BE2C (cell line): Measurements from ENCODE around the gene IL1RAP.
A peak's percentile ranks its signal among the peaks of the same experiment; 100 is the strongest.

Experiments used
- DNase-seq: peaks from one replicate; pipeline ENCODE4 v3.0.0-alpha.2; 2020
- H3K27me3 ChIP-seq: fragments of 250-450 bp; sonication (Bioruptor Pico); 2 replicates; pipeline ENCODE4 v1.5.1; 2020; ENCODE audit warnings: mild to moderate bottlenecking
- H3K36me3 ChIP-seq: fragments of 250-450 bp; sonication (Bioruptor Pico); 2 replicates; pipeline ENCODE4 v1.5.1; 2020; ENCODE audit warnings: mild to moderate bottlenecking
- H3K4me1 ChIP-seq: fragments of 250-450 bp; sonication (Bioruptor Pico); 2 replicates; pipeline ENCODE4 v1.5.1; 2020
- H3K4me3 ChIP-seq: 2 replicates; pipeline ENCODE4 v1.5.1; 2011; ENCODE audit warnings: low read depth, low read length
- H3K9me3 ChIP-seq: fragments of 250-450 bp; sonication (Bioruptor Pico); 2 replicates; pipeline ENCODE4 v1.5.1; 2020
- CTCF ChIP-seq: IDR thresholded peaks from 2 replicates; pipeline ENCODE4 v1.5.1; 2012; ENCODE audit warnings: mild to moderate bottlenecking, low read depth, low read length

The IL1RAP gene

GRCh38 chr3:190695994-190696393 lies 182.1 kb downstream of the IL1RAP start:
- no peak for TF ChIP-seq CTCF
- H3K9me3 ChIP-seq, result no peaks in the 10 kb centered on the region
- no peak overlapping the region for H3K4me3 ChIP-seq
- H3K36me3 ChIP-seq, result no peaks in the 10 kb centered on the region
- H3K4me1 ChIP-seq, result no peaks in the 10 kb centered on the region
- no peak for DNase-seq
- H3K27me3 ChIP-seq, result no peaks in the 10 kb centered on the region

- H3K4me1 ChIP-seq, result no peaks in the 10 kb centered on the region
- no peak for DNase-seq
- H3K27me3 ChIP-seq, result no peaks in the 10 kb centered on the region
- TF ChIP-seq CTCF, result peak; percentile 34; the same call in 1 of the 2 replicates
- no peaks in the 10 kb centered on the region for H3K36me3 ChIP-seq
- H3K4me3 ChIP-seq, result no peak overlapping the region
- H3K9me3 ChIP-seq, result no peaks in the 10 kb centered on the region
These were observed 183.1 kb downstream of the IL1RAP start for GRCh38 chr3:190696777-190697501.

GRCh38 chr3:190697502-190697830 lies 183.6 kb downstream of the IL1RAP start:
- Histone ChIP-seq H3K36me3 (no peaks in the 10 kb centered on the region), H3K27me3 (no peaks in the 10 kb centered on the region), H3K4me1 (no peaks in the 10 kb centered on the region), H3K9me3 (no peaks in the 10 kb centered on the region), H3K4me3 (no peak overlapping the region)
- TF ChIP-seq CTCF, result no peak
- DNase-seq, result no peak

- Histone ChIP-seq H3K36me3 (no peaks in the 10 kb centered on the region), H3K27me3 (no peaks in the 10 kb centered on the region), H3K4me3 (no peak overlapping the region), H3K4me1 (no peaks in the 10 kb centered on the region), H3K9me3 (no peaks in the 10 kb centered on the region)
- no peak for TF ChIP-seq CTCF
- no peak for DNase-seq
These were observed 184.0 kb downstream of the IL1RAP start for GRCh38 chr3:190697901-190698300.

GRCh38 chr3:190699776-190700175 lies 185.9 kb downstream of the IL1RAP start:
- H3K9me3 ChIP-seq, result no peaks in the 10 kb centered on the region
- no peak overlapping the region for H3K4me3 ChIP-seq
- H3K27me3 ChIP-seq, result no peaks in the 10 kb centered on the region
- no peaks in the 10 kb centered on the region for H3K36me3 ChIP-seq
- no peak for TF ChIP-seq CTCF
- no peak for DNase-seq
- H3K4me1 ChIP-seq, result no peaks in the 10 kb centered on the region

GRCh38 chr3:190701096-190701532 lies 187.2 kb downstream of the IL1RAP start:
- DNase-seq, result no peak
- Histone ChIP-seq H3K4me1 (no peaks in the 10 kb centered on the region), H3K27me3 (no peaks in the 10 kb centered on the region), H3K9me3 (no peaks in the 10 kb centered on the region), H3K4me3 (no peak overlapping the region), H3K36me3 (no peaks in the 10 kb centered on the region)
- TF ChIP-seq CTCF, result peak; percentile 35
